OCI-LY1 (cell line): ENCODE results near the gene DYSF.

Source experiments
- H2AFZ ChIP-seq: fragments of 200-600 bp; sonication (generic), shearing (Covaris generic); 2 replicates; pipeline ENCODE4 v1.6.0; 2014; ENCODE audit warnings: antibody characterized with exemption, mild to moderate bottlenecking, low read length
- H3F3A ChIP-seq: fragments of 200-600 bp; sonication (generic), shearing (Covaris generic); 2 replicates; pipeline ENCODE4 v1.6.0; 2014; ENCODE audit warnings: mild to moderate bottlenecking, antibody characterized with exemption, low read length, moderate library complexity; ENCODE audit not compliant: insufficient read depth
- H3K27ac ChIP-seq: fragments of 200-600 bp; sonication (generic); 2 replicates; pipeline ENCODE4 v1.5.1; 2014; ENCODE audit warnings: low read length, mixed run types, mild to moderate bottlenecking, low read depth; ENCODE audit not compliant: poor library complexity, severe bottlenecking
- H3K27me3 ChIP-seq: fragments of 200-600 bp; sonication (generic); 2 replicates; pipeline ENCODE4 v1.6.0; 2014; ENCODE audit warnings: antibody characterized with exemption, mild to moderate bottlenecking, low read length, moderate library complexity; ENCODE audit not compliant: insufficient read depth
- H3K36me3 ChIP-seq: fragments of 200-600 bp; sonication (generic); 2 replicates; pipeline ENCODE4 v1.6.1; 2014; ENCODE audit warnings: mild to moderate bottlenecking, antibody characterized with exemption, low read length, moderate library complexity, mixed read lengths; ENCODE audit not compliant: insufficient read depth
- H3K4me1 ChIP-seq: fragments of 200-600 bp; sonication (generic); 2 replicates; pipeline ENCODE4 v1.5.1; 2014; ENCODE audit warnings: mild to moderate bottlenecking, low read length, moderate library complexity; ENCODE audit not compliant: insufficient read depth, severe bottlenecking
- H3K4me2 ChIP-seq: fragments of 200-600 bp; sonication (generic), shearing (Covaris generic); 2 replicates; pipeline ENCODE4 v1.6.1; 2014; ENCODE audit warnings: low read length
- H3K4me3 ChIP-seq: fragments of 200-600 bp; sonication (generic); 2 replicates; pipeline ENCODE4 v1.5.1; 2014; ENCODE audit warnings: low read length, low read depth, mild to moderate bottlenecking, mixed read lengths; ENCODE audit not compliant: poor library complexity, severe bottlenecking
- H3K79me2 ChIP-seq: fragments of 200-600 bp; shearing (Covaris generic); 2 replicates; pipeline ENCODE4 v1.6.1; 2016; ENCODE audit warnings: mixed run types, low read length, mixed read lengths; ENCODE audit not compliant: insufficient read depth
- H3K9ac ChIP-seq: fragments of 200-600 bp; sonication (generic), shearing (Covaris generic); 2 replicates; pipeline ENCODE4 v1.6.1; 2014; ENCODE audit warnings: mild to moderate bottlenecking, low read length, mixed read lengths
- H3K9me2 ChIP-seq: fragments of 200-600 bp; sonication (generic), shearing (Covaris generic); 2 replicates; pipeline ENCODE4 v1.6.1; 2014; ENCODE audit warnings: low read depth, mild to moderate bottlenecking, low read length, mixed read lengths
- H3K9me3 ChIP-seq: fragments of 200-600 bp; shearing (Covaris generic); 2 replicates; pipeline ENCODE4 v1.6.1; 2014; ENCODE audit warnings: low read length, mixed read lengths
- H4K20me1 ChIP-seq: fragments of 200-600 bp; sonication (generic), shearing (Covaris generic); 2 replicates; pipeline ENCODE4 v1.6.0; 2016; ENCODE audit warnings: mild to moderate bottlenecking, low read length; ENCODE audit not compliant: insufficient read depth
- CTCF ChIP-seq: fragments of 200-600 bp; sonication (generic), shearing (Covaris generic); IDR thresholded peaks from 2 replicates; pipeline ENCODE4 v1.5.1; 2017; ENCODE audit warnings: mild to moderate bottlenecking, antibody characterized with exemption, low read length, moderate library complexity, mixed read lengths
- EZH2 ChIP-seq: fragments of 200-600 bp; sonication (generic), shearing (Covaris generic); IDR thresholded peaks from 2 replicates; pipeline ENCODE4 v1.8.0; 2017; ENCODE audit warnings: borderline replicate concordance, mixed run types, mild to moderate bottlenecking, antibody characterized with exemption, low read length, moderate library complexity, mixed read lengths

The DYSF gene

GRCh38 chr2:71555798-71556454, 102.6 kb downstream of the DYSF start:
- no peak overlapping the region for H2AFZ ChIP-seq
- H3K36me3 ChIP-seq, result no peaks in the 10 kb centered on the region
- no peaks in the 10 kb centered on the region for H3K4me1 ChIP-seq

GRCh38 chr2:71556692-71557250, 103.4 kb downstream of the DYSF start:
- Histone ChIP-seq H3K27me3 (no peaks in the 10 kb centered on the region; the same call in 1 of the 2 replicates), H3K4me3 (no peak overlapping the region), H3K4me2 (no peak overlapping the region), H3K36me3 (no peaks in the 10 kb centered on the region), H3K4me1 (no peaks in the 10 kb centered on the region), H3K27ac (no peak overlapping the region), H3K9me2 (no peaks in the 10 kb centered on the region), H2AFZ (no peak overlapping the region), H3K9ac (no peak overlapping the region), H4K20me1 (no peaks in the 10 kb centered on the region), H3K79me2 (no peaks in the 10 kb centered on the region), H3K9me3 (no peaks in the 10 kb centered on the region), H3F3A (no peaks in the 10 kb centered on the region)
- TF ChIP-seq CTCF, result no peak

More at GRCh38 chr2:71555798-71556454, 102.6 kb downstream of the DYSF start:
- Histone ChIP-seq H3K9me2 (no peaks in the 10 kb centered on the region), H3K4me2 (no peak overlapping the region), H3K79me2 (no peaks in the 10 kb centered on the region), H3K4me3 (no peak overlapping the region), H3K9ac (no peak overlapping the region), H3K9me3 (no peaks in the 10 kb centered on the region), H3K27ac (no peak overlapping the region), H4K20me1 (no peaks in the 10 kb centered on the region), H3F3A (no peaks in the 10 kb centered on the region), H3K27me3 (no peaks in the 10 kb centered on the region; the same call in 1 of the 2 replicates)
- TF ChIP-seq CTCF, result no peak

- TF ChIP-seq EZH2 (no peak), CTCF (no peak)
- Histone ChIP-seq H3K9me3 (no peaks in the 10 kb centered on the region), H3K4me1 (no peaks in the 10 kb centered on the region), H3F3A (no peaks in the 10 kb centered on the region), H2AFZ (no peak overlapping the region), H3K79me2 (no peaks in the 10 kb centered on the region), H3K27ac (no peak overlapping the region), H3K9ac (no peak overlapping the region), H4K20me1 (no peaks in the 10 kb centered on the region), H3K4me3 (no peak overlapping the region), H3K36me3 (no peaks in the 10 kb centered on the region), H3K4me2 (no peak overlapping the region), H3K27me3 (no peaks in the 10 kb centered on the region; the same call in 1 of the 2 replicates), H3K9me2 (no peaks in the 10 kb centered on the region)
Observed at GRCh38 chr2:71557321-71557720, 104.0 kb downstream of the DYSF start.
